ENCODE measurements around the gene QRICH1.

DNA sequence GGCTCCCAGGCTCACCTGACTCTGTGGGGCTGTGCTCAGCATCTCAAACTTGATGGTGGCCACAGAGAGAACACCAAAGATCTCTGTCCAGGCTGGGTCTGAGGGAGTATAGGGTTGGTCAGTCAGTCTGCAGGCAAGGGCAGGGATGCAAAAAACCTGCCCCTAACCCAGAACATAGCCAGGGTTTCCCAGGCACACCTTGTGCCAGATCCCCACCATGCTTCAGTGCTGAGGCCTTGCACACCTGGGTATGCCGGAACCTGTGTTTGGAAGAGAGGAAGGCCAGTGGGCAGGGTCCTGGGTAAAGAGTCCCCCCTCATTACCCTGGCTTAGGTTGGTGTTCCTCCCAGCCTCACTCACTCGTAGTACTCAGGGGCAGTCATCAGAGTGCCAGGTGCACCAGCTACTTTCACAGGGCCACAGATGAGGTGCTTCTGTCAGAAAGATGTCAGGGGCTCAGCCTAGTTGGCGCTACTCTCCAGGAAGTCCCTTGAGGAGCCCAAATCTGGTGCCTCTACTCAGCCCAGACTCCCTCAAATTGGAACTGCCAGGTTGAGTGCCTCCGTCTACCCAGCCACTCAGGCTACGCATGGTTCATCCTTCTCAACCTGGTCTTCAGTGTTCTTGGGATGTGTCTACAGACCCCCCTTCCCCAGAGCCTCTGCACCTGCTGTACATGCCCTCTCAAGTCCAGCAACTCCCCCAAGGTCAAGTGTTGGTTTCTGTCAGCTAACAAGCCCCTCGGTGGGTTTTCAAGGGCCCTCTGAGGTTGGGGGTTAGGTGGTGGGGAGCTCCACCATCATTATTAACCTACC lies 77.2 kb downstream of the QRICH1 start:
- TF ChIP-seq, protein P1, sequence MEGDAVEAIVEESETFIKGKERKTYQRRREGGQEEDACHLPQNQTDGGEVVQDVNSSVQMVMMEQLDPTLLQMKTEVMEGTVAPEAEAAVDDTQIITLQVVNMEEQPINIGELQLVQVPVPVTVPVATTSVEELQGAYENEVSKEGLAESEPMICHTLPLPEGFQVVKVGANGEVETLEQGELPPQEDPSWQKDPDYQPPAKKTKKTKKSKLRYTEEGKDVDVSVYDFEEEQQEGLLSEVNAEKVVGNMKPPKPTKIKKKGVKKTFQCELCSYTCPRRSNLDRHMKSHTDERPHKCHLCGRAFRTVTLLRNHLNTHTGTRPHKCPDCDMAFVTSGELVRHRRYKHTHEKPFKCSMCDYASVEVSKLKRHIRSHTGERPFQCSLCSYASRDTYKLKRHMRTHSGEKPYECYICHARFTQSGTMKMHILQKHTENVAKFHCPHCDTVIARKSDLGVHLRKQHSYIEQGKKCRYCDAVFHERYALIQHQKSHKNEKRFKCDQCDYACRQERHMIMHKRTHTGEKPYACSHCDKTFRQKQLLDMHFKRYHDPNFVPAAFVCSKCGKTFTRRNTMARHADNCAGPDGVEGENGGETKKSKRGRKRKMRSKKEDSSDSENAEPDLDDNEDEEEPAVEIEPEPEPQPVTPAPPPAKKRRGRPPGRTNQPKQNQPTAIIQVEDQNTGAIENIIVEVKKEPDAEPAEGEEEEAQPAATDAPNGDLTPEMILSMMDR (conservative IDR thresholded peaks at IDR 0.05) = no peak
- TF ChIP-seq ZFX (IDR thresholded peaks at IDR 0.05) = no peak

Measured in C4-2B (cell line).